NCI-H2196 treated with DMSO at 0.1 percent for 48 hours (cell line): ENCODE data around the gene WNT9B.
"Not testable (repeated sequence)": the region's sequence is repeated elsewhere in the genome, so short reads cannot be mapped to it uniquely, and the experiment has no call there.

Source experiments
- DNase-seq: peaks from one replicate; lab custom pipeline; 2025; ENCODE audit not compliant: unreplicated experiment; lab: John Stamatoyannopoulos, UW

The WNT9B gene

GRCh38 chr17:46821482-46822387 is 29.6 kb upstream of the WNT9B start:
- no peak for DNase-seq

- DNase-seq, result no peak
These were observed 28.9 kb upstream of the WNT9B start for GRCh38 chr17:46822388-46822921.

DNA sequence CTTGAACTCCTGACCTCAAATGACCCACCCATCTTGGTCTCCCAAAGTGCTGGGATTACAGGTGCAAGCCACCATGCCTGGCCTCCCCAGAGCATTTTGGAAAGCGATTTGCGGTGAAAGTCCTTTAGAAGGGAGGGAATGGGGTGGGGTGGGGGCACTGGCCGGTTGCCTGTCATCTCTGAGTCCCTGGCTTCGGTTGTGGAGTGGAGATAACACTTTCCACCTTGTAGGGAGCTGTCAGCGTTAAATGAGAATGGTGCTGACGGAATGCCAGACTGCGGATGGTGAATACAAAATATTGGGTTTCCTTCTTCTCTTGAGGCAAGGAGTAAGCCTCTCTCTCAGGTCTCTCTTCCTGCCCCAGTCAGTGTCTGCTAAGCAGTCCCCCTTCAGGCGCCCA is 27.7 kb upstream of the WNT9B start:
- no peak for DNase-seq

- DNase-seq, result no peak
These were observed 25.3 kb upstream of the WNT9B start for GRCh38 chr17:46826116-46826515.

GRCh38 chr17:46827274-46827673 is 24.1 kb upstream of the WNT9B start:
- no peak for DNase-seq

GRCh38 chr17:46831573-46832330 is 19.6 kb upstream of the WNT9B start:
- no peak for DNase-seq

DNA sequence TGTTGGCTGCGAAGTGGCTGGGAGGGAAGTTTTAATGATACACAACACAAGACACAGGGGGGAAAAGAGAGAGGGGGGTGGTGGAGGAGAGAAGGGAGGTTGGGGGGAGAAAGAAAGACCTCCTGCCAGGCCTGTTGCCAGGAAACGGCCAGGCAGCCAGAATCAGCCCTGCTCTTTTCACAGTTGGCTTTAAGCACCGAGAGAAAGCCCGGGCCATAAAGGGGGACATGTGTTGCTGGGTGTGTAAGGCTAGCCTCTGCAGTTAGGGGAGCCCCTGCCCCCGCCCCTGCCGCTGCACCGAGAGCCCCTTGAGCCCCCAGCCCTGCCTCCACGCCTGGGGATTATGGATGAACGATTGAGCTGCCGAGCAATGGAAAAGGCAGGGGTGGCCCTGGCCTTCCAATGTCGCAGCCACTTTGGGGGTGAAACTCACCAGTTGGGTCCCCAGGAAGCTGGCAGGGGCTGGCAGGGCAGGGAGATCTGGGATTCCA is 19.0 kb upstream of the WNT9B start:
- DNase-seq, result no peak

DNA sequence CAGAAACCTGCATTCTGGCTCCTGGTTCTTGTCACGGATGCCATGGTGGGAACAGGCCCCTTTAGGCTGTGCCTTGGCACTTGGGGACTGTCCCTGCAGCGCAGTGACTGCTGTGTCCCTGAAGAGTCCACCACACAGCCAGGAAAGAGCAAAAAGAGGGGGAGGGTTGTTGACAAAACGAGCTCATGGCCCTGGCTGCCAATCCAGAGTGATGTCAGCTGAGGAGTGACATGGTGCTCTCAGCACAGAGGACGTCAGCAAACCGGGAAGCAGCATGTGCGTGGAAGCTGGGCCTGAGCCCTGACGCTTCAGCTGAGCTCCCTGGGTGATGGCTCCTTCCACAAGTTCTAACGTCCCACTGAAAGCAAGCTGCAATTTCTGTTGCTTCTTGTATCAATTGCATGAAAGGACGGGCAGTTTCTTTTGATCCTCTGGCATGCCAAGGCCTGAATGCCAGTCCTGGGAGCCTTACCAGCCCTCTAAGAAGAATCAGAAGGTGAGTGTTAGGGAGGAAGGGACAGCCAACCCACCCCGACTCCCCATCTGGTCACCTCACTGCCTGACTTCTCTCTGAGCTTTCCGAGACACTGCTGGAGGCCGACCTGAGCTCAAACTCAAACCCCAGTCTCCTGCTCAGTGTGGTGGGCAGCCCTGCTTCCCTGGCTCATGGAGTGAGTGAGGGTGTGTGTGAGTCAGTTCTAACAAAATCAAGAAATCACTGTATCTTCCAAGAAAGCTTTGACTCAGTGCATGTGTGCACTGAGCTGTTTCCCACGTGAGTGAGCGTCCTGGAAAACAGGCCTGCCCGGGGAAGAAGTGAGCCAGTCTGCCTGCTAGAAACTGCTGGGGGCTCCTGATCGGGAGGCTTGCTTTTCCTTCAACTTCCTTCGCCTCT is 18.2 kb upstream of the WNT9B start:
- no peak for DNase-seq

- no peak for DNase-seq
These were observed 17.6 kb upstream of the WNT9B start for GRCh38 chr17:46833840-46834208.

DNA sequence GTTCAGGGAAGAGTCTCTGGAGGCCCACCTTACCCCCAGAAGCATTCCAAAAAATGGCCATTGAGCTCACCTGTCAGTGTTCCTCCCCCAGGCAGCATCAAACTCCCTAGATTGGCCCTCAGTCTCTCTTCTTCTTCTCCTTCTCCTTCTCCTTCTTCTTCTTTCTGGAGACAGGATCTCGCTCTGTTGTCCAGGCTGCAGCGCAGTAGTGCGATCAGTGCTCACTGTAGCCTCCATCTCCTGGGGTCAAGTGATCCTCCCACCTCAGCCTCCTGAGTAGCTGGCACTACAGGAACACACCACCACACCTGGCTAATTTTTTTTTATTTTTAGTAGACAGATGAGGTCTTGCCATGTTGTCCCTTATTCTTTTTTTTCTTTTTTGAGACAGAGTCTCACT is 16.5 kb upstream of the WNT9B start:
- no peak for DNase-seq

DNA sequence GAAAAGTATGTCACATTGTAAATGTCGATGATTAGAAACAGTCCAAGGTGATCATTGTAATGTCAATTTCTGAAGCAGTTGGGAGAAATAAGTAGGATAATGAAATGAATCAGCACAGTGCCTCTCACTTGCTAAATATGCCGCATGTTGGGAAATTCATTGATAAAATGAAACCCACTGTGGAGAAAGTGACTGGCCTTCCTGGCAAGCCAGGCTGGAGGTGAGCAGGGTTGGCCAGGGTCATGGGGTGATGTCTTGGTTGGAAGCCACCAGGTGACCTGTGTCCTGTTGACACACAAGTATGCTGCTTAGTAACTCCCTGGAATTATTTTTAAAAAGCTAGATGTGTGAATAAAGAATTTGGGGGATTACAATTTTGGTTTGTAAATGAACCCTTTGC is 14.9 kb upstream of the WNT9B start:
- no peak for DNase-seq

DNA sequence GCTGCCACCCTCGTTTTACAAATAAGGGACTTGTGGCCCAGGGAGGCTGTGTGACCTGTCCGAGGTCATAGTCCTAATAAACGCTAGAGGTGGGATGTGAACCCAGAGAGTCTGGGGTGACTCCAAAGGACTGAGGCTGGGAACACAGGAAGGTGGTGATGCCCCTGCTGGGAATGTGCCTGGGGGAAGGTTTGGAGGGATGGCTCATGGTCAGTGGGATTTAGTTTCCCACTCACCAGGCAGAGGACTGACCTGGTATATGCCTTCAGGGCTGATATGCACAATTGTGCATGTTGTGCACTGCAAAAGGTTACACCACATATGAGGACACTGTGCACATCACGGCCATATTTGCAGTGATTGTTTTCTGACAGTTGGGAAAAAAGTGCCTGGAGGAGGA is 13.9 kb upstream of the WNT9B start:
- DNase-seq, result no peak

DNA sequence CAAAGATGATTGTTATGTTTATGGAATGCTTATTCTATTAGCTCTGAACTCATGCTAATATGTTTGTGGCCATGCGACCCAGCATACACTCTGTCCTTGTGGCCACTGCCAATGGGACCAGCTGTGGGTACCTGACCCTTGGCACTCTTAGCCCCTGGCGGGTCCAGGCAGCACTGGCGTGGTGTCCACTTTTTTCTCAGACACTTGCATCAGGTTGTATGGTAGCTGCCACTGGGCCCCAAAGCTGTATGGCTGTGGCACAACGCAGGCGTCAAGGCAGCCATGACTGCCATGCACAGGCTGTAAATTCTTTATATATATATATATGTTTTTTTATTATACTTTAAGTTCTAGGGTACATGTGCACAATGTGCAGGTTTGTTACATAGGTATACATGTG is 12.2 kb upstream of the WNT9B start:
- no peak for DNase-seq

DNA sequence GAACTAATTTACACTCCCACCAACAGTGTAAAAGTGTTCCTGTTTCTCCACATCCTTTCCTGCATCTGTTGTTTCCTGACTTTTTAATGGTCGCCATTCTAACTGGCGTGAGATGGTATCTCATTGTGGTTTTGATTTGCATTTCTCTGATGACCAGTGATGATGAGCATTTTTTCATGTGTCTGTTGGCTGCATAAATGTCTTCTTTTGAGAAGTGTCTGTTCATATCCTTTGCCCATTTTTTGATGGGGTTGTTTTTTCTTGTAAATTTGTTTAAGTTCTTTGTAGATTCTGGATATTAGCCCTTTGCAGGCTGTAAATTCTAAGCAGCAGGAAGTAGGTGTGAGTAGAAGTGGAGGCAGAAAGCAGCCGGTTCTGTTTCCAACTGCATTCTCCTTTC is 10.8 kb upstream of the WNT9B start:
- not testable (repeated sequence) for DNase-seq

DNA sequence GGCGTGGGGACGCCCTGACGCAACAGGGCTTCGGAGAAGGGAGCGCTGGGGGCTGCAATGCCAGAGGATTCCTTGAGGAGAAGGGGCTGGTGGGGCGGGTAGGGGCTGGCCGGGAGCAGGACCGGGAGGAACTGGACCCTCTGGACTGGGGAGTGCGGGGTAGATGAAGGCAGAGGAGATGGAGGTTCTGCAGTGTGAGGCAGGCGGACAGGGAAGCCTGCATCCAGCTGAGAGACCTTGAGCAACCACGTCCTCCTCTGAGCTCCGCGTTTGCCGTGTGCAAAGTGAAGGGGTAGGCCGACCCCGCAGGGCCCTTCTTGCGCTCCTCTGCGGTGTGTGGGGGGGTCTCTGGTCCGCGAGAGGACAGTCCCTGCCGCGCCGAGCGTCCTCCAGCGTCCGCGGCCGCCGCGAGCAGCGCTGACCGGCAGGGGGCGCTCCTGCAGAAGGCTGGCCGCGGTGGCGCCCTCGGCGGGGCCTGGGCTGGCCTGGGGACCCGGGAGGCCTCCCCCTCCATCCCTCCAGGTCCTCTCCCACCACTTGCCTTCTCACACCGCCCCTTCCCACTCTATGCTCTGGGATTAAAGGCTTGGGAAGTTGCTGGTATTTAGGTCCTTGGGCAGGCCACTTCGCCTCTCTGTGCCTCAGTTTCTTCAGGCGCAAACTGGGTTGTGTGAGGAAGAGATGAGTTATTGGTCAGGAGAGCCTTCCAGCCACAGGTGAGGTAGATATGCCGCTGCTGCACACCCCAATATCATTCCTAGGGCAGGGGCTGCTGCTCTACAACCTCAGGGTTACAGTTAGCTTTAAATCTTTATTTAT is 9.6 kb upstream of the WNT9B start:
- DNase-seq, result no peak

DNA sequence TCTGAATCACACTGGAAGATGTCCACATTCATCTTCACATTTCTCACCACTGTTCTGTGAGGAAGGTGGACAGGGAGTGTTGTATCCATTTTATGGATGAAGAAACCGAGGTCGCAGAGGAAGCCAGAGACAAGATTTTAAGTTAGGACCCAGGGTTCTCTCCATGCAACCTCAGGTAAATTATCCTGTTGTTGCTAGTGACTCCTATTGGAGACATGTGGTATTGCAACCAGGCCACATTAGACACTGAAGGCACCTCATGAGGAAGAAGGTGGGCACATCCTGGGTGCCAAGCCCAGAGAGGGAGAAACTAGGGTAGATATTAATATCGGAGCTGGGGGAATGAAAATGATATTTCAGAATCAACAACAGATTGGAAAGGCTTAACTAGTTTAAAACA is 8.5 kb upstream of the WNT9B start:
- DNase-seq, result no peak

DNA sequence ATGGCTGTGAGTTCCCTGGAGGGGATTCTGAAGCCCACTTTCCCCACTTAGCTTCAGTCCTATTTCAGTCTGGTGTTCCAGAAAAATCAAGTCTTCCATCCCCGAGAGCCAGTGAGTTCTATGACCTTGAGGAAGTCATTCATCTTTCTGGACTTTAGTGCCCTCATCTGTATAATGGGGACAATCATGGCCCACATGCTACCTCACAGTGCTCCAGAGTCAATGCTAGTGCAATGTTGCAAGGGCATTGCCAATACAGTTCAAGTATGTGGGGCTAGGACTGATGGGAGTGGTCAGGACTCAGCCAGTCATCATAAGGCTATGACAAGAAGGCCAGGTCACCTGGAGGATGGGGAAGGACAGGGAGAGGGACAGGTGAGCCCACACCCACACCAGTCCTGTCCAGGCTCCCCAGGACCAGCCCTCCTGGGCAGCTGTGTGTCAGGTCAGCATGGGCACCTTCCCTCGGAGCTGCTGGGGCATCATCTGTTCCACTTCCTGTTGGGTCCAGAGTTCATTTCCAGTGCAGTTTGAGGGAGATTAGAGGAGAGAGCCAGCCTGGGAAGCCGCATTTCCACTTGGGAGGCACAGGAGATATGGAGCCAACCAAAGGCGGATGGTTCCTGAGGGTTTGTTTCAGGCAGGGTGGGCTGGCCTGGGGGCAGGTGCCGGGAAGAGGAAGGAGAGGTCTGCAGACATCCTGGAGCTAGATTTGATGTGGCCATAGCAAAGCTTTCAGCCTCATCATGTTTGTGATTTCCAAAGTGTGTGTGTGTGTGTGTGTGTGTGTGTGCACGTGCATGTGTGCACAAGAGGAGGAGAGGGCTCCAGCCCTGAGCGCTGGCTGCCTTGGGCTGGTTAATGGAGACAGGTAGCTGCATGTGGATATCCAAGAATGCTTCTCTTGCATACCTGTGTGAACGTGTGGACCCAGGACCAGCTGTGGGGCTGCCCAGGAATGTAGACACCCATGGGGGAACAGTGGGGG is 3.9 kb upstream of the WNT9B start:
- DNase-seq, result no peak

DNA sequence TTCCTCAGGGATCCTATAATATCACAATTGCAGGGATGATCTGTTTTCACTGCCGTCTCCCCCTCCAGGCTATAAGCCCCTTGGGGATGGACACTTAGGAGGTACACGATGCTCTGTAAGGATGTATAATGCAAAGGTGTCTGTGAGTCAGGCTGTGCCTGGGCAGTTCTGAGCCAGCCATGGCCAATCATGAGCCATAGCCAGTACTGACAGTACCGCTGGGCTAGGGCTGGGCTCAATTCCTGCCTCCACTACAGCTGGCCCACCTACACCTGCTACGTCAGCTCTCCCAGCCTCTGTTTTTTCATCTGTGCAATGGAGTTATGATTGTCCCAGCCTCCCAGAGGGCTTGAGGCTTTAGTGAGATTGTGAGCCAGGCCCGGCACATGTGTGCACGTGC is 2.8 kb upstream of the WNT9B start:
- DNase-seq, result no peak

DNA sequence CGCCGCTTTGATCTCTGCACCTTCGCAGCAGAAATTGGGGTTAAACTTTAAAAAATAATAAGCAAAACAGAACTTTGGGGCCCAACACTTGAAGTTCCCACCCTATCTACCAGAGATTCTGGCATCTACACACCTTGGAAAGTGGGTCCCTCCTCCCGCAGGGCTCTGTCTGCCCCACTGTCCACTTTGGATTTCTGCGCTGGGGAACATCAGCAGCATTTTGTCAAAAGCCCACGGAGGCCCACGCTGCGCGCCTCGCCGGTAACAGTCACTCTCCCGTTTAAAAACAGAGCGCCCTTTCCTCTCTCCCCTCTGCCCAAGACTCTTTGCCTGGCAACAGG is 725 bp upstream of the WNT9B start:
- no peak for DNase-seq
